Thoracic aorta (tissue), 2 donors: ENCODE results near the gene PKNOX2. TPM values are rescaled to one million over a fixed set of nuclear protein-coding genes. Genes with fewer than 3 reads are reported as not detected.

Experiments used
- ATAC-seq: fragments of 150-250 bp; one replicate; pipeline ENCODE4 v1.8.0; 2017; ENCODE audit warnings: low read depth; ENCODE audit not compliant: insufficient number of reproducible peaks, low FRiP score
- DNase-seq: peaks from one replicate; pipeline ENCODE4 v3.0.0-alpha.2; 2020; ENCODE audit warnings: low spot score
- H3K27ac ChIP-seq, 2 donors: fragments of 200-600 bp; sonication (generic); 1 replicate in 1 of 2; 2 replicates in 1 of 2; pipeline ENCODE4 v1.5.1; 2016; ENCODE audit warnings: mild to moderate bottlenecking in 2 of 2, moderate library complexity in 2 of 2
- H3K27me3 ChIP-seq: fragments of 200-600 bp; sonication (generic); replicated peaks from 2 replicates; pipeline ENCODE4 v1.6.0; 2016; ENCODE audit warnings: mild to moderate bottlenecking; ENCODE audit not compliant: insufficient read depth
- H3K36me3 ChIP-seq: fragments of 200-600 bp; sonication (generic); one replicate; pipeline ENCODE4 v1.5.1; 2016
- H3K4me1 ChIP-seq, 2 donors: fragments of 200-600 bp; sonication (generic); 1 replicate in 1 of 2; 2 replicates in 1 of 2; pipeline versions ENCODE4 v1.5.1 to v1.6.0; 2016; ENCODE audit warnings: low read depth in 2 of 2, mild to moderate bottlenecking in 1 of 2; ENCODE audit not compliant: control insufficient read depth in 1 of 2
- H3K4me3 ChIP-seq: fragments of 200-600 bp; sonication (generic); 2 replicates; pipeline ENCODE4 v1.5.1; 2016; ENCODE audit warnings: mild to moderate bottlenecking
- H3K9me3 ChIP-seq: fragments of 200-600 bp; sonication (generic); 2 replicates; pipeline ENCODE4 v1.5.1; 2016
- CTCF ChIP-seq: fragments of 200-600 bp; sonication (generic); IDR thresholded peaks from one replicate; pipeline ENCODE4 v1.5.1; 2019; ENCODE audit warnings: antibody characterized with exemption
- total RNA-seq, 2 donors: library from RNA; depleted of rRNA; stranded (reverse); fragments of >200 nt; gene quantifications; one replicate each; pipeline versions ENCODE4 v1.1.0 to v1.2.3, GENCODE V29; 2016

Gene PKNOX2
- total RNA-seq, 2 donors from 2014 or later: 1.4 to 9.2 TPM

DNA sequence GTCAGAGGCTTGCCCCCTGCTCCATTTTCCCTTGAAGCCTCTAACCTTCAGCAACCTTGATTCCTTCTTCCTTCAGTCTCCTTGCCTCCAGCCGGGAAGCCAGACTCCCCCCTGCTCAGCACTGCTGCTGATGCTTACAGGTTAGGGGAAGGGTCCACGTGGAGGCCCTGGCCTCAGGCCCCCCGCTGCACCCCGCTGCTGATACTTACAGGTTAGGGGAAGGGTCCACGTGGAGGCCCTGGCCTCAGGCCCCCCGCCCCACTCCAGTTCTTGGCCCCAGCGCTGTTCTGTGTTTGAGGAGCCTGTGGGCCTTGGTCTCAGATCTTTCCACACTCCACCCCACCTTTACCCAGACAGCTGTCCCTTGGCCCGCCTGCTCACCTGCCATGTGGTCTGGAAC is 25.6 kb upstream of the PKNOX2 start:
- Histone ChIP-seq H3K27ac (no peak overlapping the region), H3K27me3 (no peaks in the 10 kb centered on the region), H3K9me3 (no peaks in the 10 kb centered on the region), H3K36me3 (no peaks in the 10 kb centered on the region), H3K4me1 (no peaks in the 10 kb centered on the region), H3K4me3 (no peak overlapping the region)
- ATAC-seq (no peak), DNase-seq (no peak)
- no peak for TF ChIP-seq CTCF

DNA sequence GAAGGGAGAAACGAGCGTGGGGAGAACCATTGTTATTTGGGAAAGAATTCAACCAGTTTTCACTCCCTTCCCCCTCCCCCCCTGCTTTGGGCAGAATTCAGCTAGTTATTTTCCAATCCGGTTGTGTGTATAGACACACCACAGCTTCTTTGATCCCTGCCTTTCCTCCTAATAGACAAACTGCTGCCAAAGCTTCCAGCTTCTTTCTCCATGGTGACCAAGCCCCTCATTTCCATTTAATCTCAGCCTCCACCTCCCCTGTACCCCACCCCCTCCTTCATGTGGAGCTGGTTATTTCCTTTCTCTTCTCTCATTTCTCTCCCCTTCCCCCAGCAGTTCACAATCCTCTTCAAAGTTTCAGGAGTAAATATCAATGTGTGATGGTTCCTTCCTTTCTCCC is 24.8 kb upstream of the PKNOX2 start:
- no peak for DNase-seq
- Histone ChIP-seq H3K4me1 (no peaks in the 10 kb centered on the region), H3K4me3 (no peak overlapping the region), H3K27me3 (no peaks in the 10 kb centered on the region), H3K27ac (no peak overlapping the region), H3K36me3 (no peaks in the 10 kb centered on the region), H3K9me3 (no peaks in the 10 kb centered on the region)
- no peak for TF ChIP-seq CTCF
- no peak for ATAC-seq

DNA sequence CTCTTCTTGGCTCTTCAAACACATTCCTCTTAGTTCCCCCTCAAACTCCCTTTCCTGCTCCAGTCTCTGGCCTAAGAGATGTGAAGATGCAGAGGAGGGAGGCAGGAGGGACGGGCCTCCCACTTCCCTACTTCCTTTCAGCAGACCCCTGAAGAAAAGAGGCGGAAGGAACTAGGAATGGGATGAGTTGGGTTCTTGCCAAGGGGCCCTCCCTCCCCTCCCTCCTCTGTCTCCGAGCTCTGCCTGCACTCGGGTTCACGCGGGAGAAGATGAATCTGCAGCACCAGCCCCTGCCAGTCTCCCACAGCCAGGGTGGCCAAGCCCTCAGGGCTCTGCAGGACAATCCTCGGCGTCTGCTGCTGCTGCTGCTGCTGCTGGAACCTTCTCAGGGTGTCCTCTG is 24.3 kb upstream of the PKNOX2 start:
- no peak for TF ChIP-seq CTCF
- no peak for DNase-seq
- H3K27me3 ChIP-seq: no peaks in the 10 kb centered on the region
- H3K4me3 ChIP-seq: no peak overlapping the region
- no peaks in the 10 kb centered on the region for H3K4me1 ChIP-seq
- no peaks in the 10 kb centered on the region for H3K36me3 ChIP-seq
- no peaks in the 10 kb centered on the region for H3K9me3 ChIP-seq
- ATAC-seq: no peak
- H3K27ac ChIP-seq: no peak overlapping the region

DNA sequence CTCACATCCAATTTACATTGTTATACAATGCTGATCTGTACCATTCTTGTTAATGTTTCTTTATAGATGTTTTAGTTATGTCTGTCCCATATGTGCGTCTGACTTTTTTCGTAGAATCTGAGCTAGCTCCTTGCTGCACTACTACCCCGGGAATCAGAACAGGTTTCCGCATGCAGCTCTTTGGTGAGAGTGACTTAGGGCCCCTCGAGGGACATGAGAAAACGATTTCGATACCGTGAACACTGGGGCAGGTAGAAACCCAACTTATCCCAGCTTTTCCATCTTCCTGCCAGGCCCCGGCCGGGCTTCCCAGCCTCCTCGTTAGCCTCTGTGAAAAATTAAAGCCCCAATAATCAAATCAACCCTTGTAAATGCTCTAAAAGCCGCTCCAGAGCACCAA is 23.4 kb upstream of the PKNOX2 start:
- H3K27me3 ChIP-seq: no peaks in the 10 kb centered on the region
- H3K4me1 ChIP-seq: no peaks in the 10 kb centered on the region
- no peak for TF ChIP-seq CTCF
- DNase-seq: no peak
- H3K4me3 ChIP-seq: no peak overlapping the region
- H3K27ac ChIP-seq: no peak overlapping the region
- no peaks in the 10 kb centered on the region for H3K36me3 ChIP-seq
- H3K9me3 ChIP-seq: no peaks in the 10 kb centered on the region
- ATAC-seq: no peak

- Histone ChIP-seq H3K4me1 (no peaks in the 10 kb centered on the region), H3K27ac (no peak overlapping the region), H3K36me3 (no peaks in the 10 kb centered on the region), H3K9me3 (no peaks in the 10 kb centered on the region), H3K4me3 (no peak overlapping the region), H3K27me3 (no peaks in the 10 kb centered on the region)
- ATAC-seq (peak; percentile 23), DNase-seq (no peak)
- TF ChIP-seq CTCF: peak; percentile 93
Observed at GRCh38 chr11:125141686-125142535, 22.6 kb upstream of the PKNOX2 start.
